ENCODE measurements around the gene JAG2.

Gene JAG2

GRCh38 chr14:105107781-105108515 is 60.6 kb downstream of the JAG2 start:
- no peak for DNase-seq

GRCh38 chr14:105107351-105107750 is 61.2 kb downstream of the JAG2 start:
- no peak for DNase-seq

GRCh38 chr14:105105158-105105557 is 63.4 kb downstream of the JAG2 start:
- DNase-seq = no peak

- DNase-seq = no peak
Observed at GRCh38 chr14:105102893-105103292, 65.7 kb downstream of the JAG2 start.

GRCh38 chr14:105102361-105102870 is 66.2 kb downstream of the JAG2 start:
- no peak for DNase-seq

GRCh38 chr14:105100910-105101309 is 67.7 kb downstream of the JAG2 start:
- DNase-seq = no peak

GRCh38 chr14:105099778-105100177 is 68.8 kb downstream of the JAG2 start:
- no peak for DNase-seq

GRCh38 chr14:105098316-105098715 is 70.3 kb downstream of the JAG2 start:
- DNase-seq = no peak

- DNase-seq = no peak
Observed at GRCh38 chr14:105097794-105098127, 70.8 kb downstream of the JAG2 start.

- DNase-seq = no peak
Observed at GRCh38 chr14:105096206-105096875, 72.2 kb downstream of the JAG2 start.

GRCh38 chr14:105095236-105095805 is 73.3 kb downstream of the JAG2 start:
- DNase-seq = no peak

GRCh38 chr14:105094193-105094907 is 74.2 kb downstream of the JAG2 start:
- DNase-seq = no peak

GRCh38 chr14:105093431-105094192 is 75.0 kb downstream of the JAG2 start:
- DNase-seq = no peak

- DNase-seq = no peak
Observed at GRCh38 chr14:105093038-105093430, 75.5 kb downstream of the JAG2 start.

GRCh38 chr14:105092171-105093037 is 76.2 kb downstream of the JAG2 start:
- no peak for DNase-seq

- no peak for DNase-seq
Observed at GRCh38 chr14:105091517-105092170, 76.9 kb downstream of the JAG2 start.

- no peak for DNase-seq
Observed at GRCh38 chr14:105091054-105091516, 77.5 kb downstream of the JAG2 start.

Measured in GF-D8 (cell line).